22Rv1 (cell line): ENCODE measurements around the gene CLEC16A.

Experiments
- H3K27ac ChIP-seq: fragments of 450-650 bp; 2 replicates; pipeline ENCODE4 v1.5.1; 2017
- CTCF ChIP-seq: fragments of 450-650 bp; IDR thresholded peaks from 2 replicates; pipeline ENCODE4 v1.5.1; 2017; ENCODE audit warnings: mild to moderate bottlenecking
- ZFX ChIP-seq: fragments of 450-650 bp; IDR thresholded peaks from 2 replicates; pipeline ENCODE4 v1.6.1; 2017; ENCODE audit warnings: antibody characterized with exemption, borderline replicate concordance

Gene CLEC16A

GRCh38 chr16:11179574-11179973 is 235.2 kb downstream of the CLEC16A start:
- TF ChIP-seq ZFX = no peak
- TF ChIP-seq CTCF = no peak
- H3K27ac ChIP-seq = no peak overlapping the region

- TF ChIP-seq ZFX = no peak
- TF ChIP-seq CTCF = no peak
- H3K27ac ChIP-seq = no peak overlapping the region
Measured at GRCh38 chr16:11180489-11180888, 236.1 kb downstream of the CLEC16A start.

- no peak overlapping the region for H3K27ac ChIP-seq
Measured at GRCh38 chr16:11181242-11181898, 237.0 kb downstream of the CLEC16A start.

GRCh38 chr16:11181899-11182279 is 237.5 kb downstream of the CLEC16A start:
- TF ChIP-seq ZFX = no peak
- TF ChIP-seq CTCF = no peak
- no peak overlapping the region for H3K27ac ChIP-seq

More at GRCh38 chr16:11181242-11181898, 237.0 kb downstream of the CLEC16A start:
- TF ChIP-seq ZFX (no peak), CTCF (no peak)

GRCh38 chr16:11182411-11182810 is 238.0 kb downstream of the CLEC16A start:
- H3K27ac ChIP-seq = no peak overlapping the region
- TF ChIP-seq ZFX = no peak
- no peak for TF ChIP-seq CTCF

- no peak overlapping the region for H3K27ac ChIP-seq
- TF ChIP-seq CTCF (no peak), ZFX (no peak)
Measured at GRCh38 chr16:11183035-11183812, 238.9 kb downstream of the CLEC16A start.

GRCh38 chr16:11183951-11184350 is 239.6 kb downstream of the CLEC16A start:
- H3K27ac ChIP-seq = no peak overlapping the region
- TF ChIP-seq CTCF (no peak), ZFX (no peak)
